ENCODE data around the gene TPX2.
A peak's percentile ranks its signal among the peaks of the same experiment; 100 is the strongest.

Gene TPX2

GRCh38 chr20:31700747-31701146 is 38.3 kb upstream of the TPX2 start:
- Mint-ChIP-seq H3K36me3 (ENCODE audit: low read depth) (peaks cover 69% of the 10 kb centered on the region), H3K4me1 (ENCODE audit: low read depth) (peaks cover 58% of the 10 kb centered on the region), H3K4me3 (no peak overlapping the region), H3K9me3 (no peaks in the 10 kb centered on the region), H3K27ac (peak overlapping the region; percentile 83), H3K27me3 (no peaks in the 10 kb centered on the region)
- intact Hi-C loops (cut with micrococcal nuclease): no loop called here

GRCh38 chr20:31701591-31701990 is 37.5 kb upstream of the TPX2 start:
- H3K27ac Mint-ChIP-seq: peak overlapping the region; percentile 51
- peaks cover 69% of the 10 kb centered on the region for H3K36me3 Mint-ChIP-seq (ENCODE audit: low read depth)
- H3K9me3 Mint-ChIP-seq: no peaks in the 10 kb centered on the region
- no peaks in the 10 kb centered on the region for H3K27me3 Mint-ChIP-seq
- H3K4me3 Mint-ChIP-seq: no peak overlapping the region
- peaks cover 58% of the 10 kb centered on the region for H3K4me1 Mint-ChIP-seq (ENCODE audit: low read depth)
- intact Hi-C loops (cut with micrococcal nuclease): no loop called here

DNA sequence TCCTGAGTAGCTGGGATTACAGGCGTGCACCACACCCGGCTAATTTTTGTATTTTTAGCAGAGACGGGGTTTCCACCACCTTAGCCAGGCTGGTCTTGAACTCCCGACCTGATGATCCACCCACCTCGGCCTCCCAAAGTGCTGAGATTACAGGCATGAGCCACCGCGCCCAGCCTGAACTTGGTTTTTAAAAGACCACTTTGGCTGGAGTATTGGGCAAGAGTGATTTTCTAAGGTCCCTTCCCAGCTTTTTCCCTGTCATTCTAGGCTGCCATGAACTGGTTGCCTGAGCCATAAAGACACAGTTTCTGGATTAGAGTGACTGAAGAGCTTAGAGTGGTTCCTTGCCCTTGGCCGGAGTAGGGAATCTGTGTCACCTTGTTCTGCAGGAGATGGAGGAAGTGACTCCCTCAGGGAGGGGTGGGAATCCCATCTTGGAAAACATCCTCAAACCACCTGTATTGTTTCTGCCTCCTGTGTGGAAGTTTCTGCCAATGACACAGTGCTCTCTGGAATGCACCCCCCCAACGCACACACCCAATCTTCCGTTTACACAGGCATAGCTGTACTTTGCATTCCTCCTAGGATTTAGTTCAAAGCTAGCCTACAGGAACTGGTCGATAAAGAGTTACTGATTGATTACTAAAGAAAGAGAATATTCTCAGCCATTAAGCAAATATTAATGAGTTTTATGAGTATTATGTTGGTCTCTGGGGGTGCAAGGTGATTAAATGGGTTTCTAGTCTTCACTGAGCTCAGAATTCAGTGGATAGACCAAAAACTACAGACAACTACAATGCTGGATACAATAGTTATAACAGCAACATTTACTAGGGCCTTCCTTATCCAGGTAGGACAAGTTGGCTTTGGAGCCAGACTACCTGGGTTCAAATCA is 34.6 kb upstream of the TPX2 start:
- Mint-ChIP-seq H3K4me1 (ENCODE audit: low read depth) (peaks cover 59% of the 10 kb centered on the region), H3K4me3 (no peak overlapping the region)

DNA sequence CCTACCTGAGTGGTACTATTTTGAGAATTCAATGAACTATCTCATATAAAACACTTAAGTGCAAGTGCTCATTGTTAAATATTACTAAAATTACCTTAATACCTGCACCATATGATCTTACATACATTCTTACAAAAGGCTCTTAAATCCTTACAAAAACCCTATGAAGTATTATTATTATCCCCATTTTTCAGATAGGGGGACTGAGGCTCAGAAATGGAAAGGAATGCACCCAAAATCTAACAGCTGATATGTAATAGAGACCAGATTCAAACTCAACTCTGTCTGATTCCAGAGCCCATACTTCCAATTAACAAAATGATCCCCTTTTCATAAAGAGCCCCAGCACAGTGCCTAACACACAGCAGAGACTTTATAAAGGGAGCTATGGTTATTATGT is 33.9 kb upstream of the TPX2 start:
- Mint-ChIP-seq H3K27me3 (no peaks in the 10 kb centered on the region), H3K9me3 (no peaks in the 10 kb centered on the region), H3K4me1 (ENCODE audit: low read depth) (peaks cover 57% of the 10 kb centered on the region), H3K36me3 (ENCODE audit: low read depth) (peaks cover 80% of the 10 kb centered on the region), H3K27ac (no peak overlapping the region), H3K4me3 (no peak overlapping the region)
- intact Hi-C loops (cut with micrococcal nuclease): no loop called here

More for the DNA sequence above, 34.6 kb upstream of the TPX2 start:
- no peaks in the 10 kb centered on the region for H3K27me3 Mint-ChIP-seq
- H3K36me3 Mint-ChIP-seq (ENCODE audit: low read depth): peaks cover 74% of the 10 kb centered on the region
- no peaks in the 10 kb centered on the region for H3K9me3 Mint-ChIP-seq
- intact Hi-C loops (cut with micrococcal nuclease): no loop called here
- no peak overlapping the region for H3K27ac Mint-ChIP-seq

DNA sequence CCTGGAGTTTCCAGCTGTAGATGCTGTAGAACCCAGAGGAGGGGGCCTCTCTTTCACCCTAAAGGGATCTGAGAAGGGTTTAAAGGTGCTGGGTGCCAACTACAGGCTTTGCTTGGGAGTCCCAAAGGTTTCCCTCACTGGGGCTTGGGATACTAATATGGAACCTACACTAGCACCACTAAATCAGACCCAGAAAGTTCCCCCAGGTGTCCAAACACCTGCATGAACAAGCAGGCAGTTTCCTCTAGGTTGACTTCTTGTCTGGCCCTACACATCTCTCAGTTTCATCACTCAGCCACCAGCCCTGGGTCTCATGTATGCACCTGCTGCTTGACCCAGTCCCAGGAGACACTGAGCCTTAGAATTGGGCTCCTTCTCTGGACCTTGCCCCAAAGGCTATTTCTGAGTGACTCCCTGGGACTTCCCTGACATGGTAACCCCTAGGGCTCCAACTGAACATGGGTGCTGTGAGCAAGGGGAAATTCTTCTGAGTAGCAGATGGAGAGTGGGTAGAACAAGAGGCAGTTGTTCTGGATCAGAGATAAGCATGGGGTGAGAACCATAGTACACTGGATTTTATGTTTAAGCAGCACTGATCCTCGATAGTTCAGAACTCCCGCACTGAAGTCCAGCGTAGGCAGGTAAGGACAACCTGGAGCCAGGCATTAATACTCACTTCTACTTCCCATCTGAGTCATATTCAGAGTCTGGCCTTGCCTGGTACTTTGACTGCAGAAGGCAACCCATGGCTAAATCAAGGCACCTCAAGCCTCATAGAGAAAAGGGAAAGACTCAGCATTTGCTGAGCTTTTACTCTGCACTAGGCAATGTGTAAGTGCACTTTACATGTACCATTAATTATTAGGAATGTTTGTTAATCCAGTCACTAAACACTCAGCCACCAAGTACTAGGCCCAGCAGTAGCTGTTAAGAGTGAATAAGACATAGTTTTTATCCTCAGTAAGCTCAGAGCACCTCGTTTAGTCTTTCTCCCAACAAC is 33.2 kb upstream of the TPX2 start:
- Mint-ChIP-seq H3K27ac (peak overlapping the region; percentile 61), H3K27me3 (no peaks in the 10 kb centered on the region), H3K4me3 (no peak overlapping the region), H3K4me1 (ENCODE audit: low read depth) (peaks cover 57% of the 10 kb centered on the region), H3K36me3 (ENCODE audit: low read depth) (peaks cover 81% of the 10 kb centered on the region), H3K9me3 (no peaks in the 10 kb centered on the region)
- intact Hi-C loops (cut with micrococcal nuclease): no loop called here

DNA sequence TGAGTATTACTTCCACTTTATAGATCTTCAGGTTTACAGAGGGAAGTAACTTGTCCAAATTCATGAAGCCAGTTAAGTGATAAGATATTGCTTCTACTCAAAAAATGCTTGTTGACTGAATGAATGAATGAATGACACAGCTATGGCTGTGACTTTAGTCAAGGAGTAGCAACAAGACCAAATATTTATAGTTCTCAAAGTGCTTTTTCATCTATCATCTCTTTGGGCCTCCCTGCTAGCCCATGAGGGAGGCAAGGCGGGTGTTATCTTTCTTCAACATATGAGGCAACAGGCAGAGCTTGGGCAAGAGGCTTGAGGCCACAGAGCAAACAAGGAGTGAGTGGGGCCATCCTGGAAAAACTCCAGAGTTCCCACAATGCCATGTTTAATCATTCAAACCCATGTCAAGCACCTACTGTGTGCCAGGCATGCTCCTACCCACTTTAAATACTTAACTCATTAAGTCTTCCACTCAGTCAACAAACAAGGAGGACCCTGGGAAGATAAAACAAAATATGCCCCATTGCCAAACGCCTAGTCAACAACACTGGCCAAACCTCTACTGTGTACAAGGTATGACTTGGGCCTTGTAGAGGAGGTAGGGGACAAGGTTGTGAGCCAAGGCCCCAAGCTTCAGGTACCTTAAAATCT is 32.4 kb upstream of the TPX2 start:
- H3K27me3 Mint-ChIP-seq: no peaks in the 10 kb centered on the region
- H3K9me3 Mint-ChIP-seq: no peaks in the 10 kb centered on the region
- peak overlapping the region; percentile 61 for H3K27ac Mint-ChIP-seq
- no peak overlapping the region for H3K4me3 Mint-ChIP-seq
- peaks cover 59% of the 10 kb centered on the region for H3K4me1 Mint-ChIP-seq (ENCODE audit: low read depth)
- intact Hi-C loops (cut with micrococcal nuclease): no loop called here
- peaks cover 80% of the 10 kb centered on the region for H3K36me3 Mint-ChIP-seq (ENCODE audit: low read depth)

DNA sequence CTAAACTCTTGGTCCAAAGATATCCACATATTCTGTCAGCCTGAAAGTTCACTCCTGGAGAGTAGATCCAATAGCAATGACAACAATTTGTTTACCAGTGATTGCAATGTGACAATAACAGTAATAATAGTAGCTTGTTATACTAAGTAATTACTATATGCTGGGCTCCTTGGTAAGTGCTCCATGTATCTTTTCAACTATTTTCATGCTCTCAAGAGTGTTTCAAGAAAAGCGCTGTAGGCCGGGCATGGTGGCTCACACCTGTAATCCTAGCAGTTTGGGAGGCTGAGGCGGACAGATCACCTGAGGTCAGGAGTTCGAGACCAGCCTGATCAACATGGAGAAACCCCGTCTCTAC is 31.9 kb upstream of the TPX2 start:
- Mint-ChIP-seq H3K9me3 (no peaks in the 10 kb centered on the region), H3K4me1 (ENCODE audit: low read depth) (peaks cover 59% of the 10 kb centered on the region), H3K27me3 (no peaks in the 10 kb centered on the region), H3K36me3 (ENCODE audit: low read depth) (peaks cover 75% of the 10 kb centered on the region), H3K27ac (peak overlapping the region; percentile 61), H3K4me3 (no peak overlapping the region)
- intact Hi-C loops (cut with micrococcal nuclease): no loop called here

- peaks cover 69% of the 10 kb centered on the region for H3K4me1 Mint-ChIP-seq (ENCODE audit: low read depth)
- intact Hi-C loops (cut with micrococcal nuclease): no loop called here
- peak overlapping the region; percentile 9 for H3K4me3 Mint-ChIP-seq
- no peaks in the 10 kb centered on the region for H3K9me3 Mint-ChIP-seq
- H3K36me3 Mint-ChIP-seq (ENCODE audit: low read depth): peaks cover 77% of the 10 kb centered on the region
- peak overlapping the region; percentile 18 for H3K27ac Mint-ChIP-seq
- H3K27me3 Mint-ChIP-seq: no peaks in the 10 kb centered on the region
Measured at GRCh38 chr20:31707994-31708735, 30.9 kb upstream of the TPX2 start.

DNA sequence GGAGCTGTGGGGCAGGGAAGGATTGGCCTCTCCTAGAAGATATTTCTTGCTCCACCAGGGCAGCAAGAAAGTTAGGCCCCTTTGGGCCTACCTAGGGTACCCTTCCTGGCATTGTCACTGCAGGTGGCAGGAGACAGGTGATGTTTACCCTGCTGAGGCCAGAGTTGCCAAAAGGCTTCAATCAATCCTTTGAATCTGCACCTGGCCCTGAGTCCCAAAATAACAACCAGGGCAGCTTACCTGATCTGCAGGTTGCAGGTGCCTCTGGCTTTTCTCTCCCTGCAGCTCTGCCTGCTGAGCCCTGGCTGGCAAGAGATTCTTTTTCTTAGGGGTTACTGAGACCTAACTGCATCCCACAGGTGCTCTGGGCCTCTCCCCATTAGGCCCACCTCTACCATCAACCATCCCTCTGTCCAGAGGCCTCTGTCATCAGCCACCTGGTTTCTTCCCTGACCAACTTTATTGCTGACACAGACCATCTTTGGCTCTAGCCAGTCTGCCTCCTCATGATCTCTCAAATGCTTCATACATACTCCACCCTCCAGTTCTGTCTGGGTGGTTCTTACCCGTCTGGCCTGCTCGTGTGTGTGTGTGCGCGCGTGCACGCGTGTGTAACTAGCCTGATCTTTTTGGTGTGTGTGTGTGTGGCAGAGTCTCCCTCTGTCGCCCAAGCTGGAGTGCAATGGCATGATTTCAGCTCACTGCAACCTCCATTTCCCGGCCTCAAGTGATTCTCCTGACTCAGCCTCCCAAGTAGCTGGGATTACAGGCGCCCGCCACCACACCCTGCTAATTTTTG is 30.2 kb upstream of the TPX2 start:
- no peak overlapping the region for H3K4me3 Mint-ChIP-seq
- peak overlapping the region; percentile 18 for H3K27ac Mint-ChIP-seq
- intact Hi-C loops (cut with micrococcal nuclease): no loop called here
- no peaks in the 10 kb centered on the region for H3K27me3 Mint-ChIP-seq
- peaks cover 76% of the 10 kb centered on the region for H3K4me1 Mint-ChIP-seq (ENCODE audit: low read depth)
- H3K9me3 Mint-ChIP-seq: no peaks in the 10 kb centered on the region
- H3K36me3 Mint-ChIP-seq (ENCODE audit: low read depth): peaks cover 80% of the 10 kb centered on the region

DNA sequence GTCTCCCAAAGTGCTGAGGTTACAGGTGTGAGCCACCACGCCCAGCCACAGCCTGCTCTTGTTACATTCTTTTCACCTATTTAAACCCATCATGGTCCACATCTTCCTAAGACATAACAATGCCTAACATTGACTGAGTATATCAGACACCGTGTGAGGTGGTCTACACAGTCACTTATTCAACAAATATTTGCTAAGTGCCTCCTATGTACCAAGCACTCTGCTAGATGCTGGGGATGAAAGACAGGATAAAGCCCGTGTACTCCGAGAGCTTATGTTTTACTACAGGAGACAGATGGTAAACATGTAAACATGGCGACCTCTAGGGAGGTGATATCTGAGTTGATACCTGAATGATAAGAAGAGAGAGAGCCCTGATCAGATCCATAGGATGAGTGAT is 29.2 kb upstream of the TPX2 start:
- peaks cover 86% of the 10 kb centered on the region for H3K4me1 Mint-ChIP-seq (ENCODE audit: low read depth)
- no peaks in the 10 kb centered on the region for H3K9me3 Mint-ChIP-seq
- intact Hi-C loops (cut with micrococcal nuclease): no loop called here
- H3K36me3 Mint-ChIP-seq (ENCODE audit: low read depth): peaks cover 81% of the 10 kb centered on the region
- H3K27me3 Mint-ChIP-seq: no peaks in the 10 kb centered on the region
- H3K27ac Mint-ChIP-seq: no peak overlapping the region
- no peak overlapping the region for H3K4me3 Mint-ChIP-seq

GRCh38 chr20:31710423-31711108 is 28.5 kb upstream of the TPX2 start:
- no peak overlapping the region for H3K4me3 Mint-ChIP-seq
- no peaks in the 10 kb centered on the region for H3K9me3 Mint-ChIP-seq
- H3K27ac Mint-ChIP-seq: no peak overlapping the region
- intact Hi-C loops (cut with micrococcal nuclease): no loop called here
- H3K36me3 Mint-ChIP-seq (ENCODE audit: low read depth): peaks cover 85% of the 10 kb centered on the region
- no peaks in the 10 kb centered on the region for H3K27me3 Mint-ChIP-seq
- peaks cover 92% of the 10 kb centered on the region for H3K4me1 Mint-ChIP-seq (ENCODE audit: low read depth)

Measured in dendritic cell treated with granulocyte-macrophage colony-stimulating factor and Interleukin-4, amounts not matched to agents 40 ng/mL and 50 ng/mL, for 4 days (primary cell).